Ascending aorta (tissue), 2 donors: ENCODE results near the gene GRIP2. TPM values are rescaled to one million over a fixed set of nuclear protein-coding genes. Genes with fewer than 3 reads are reported as not detected.

ENCODE experiments used
- DNase-seq, 2 donors: peaks; one replicate each; pipeline ENCODE4 v3.0.0-alpha.2; 2019; ENCODE audit warnings: low spot score in 2 of 2
- H3K27ac ChIP-seq, 2 donors: fragments of 200-600 bp; sonication (generic); one replicate each; pipeline ENCODE4 v1.5.1; 2016 to 2017; ENCODE audit warnings: mild to moderate bottlenecking in 1 of 2
- H3K27me3 ChIP-seq: fragments of 200-600 bp; sonication (generic); one replicate; pipeline ENCODE4 v1.5.1; 2017
- H3K36me3 ChIP-seq, 2 donors: fragments of 200-600 bp; sonication (generic); one replicate each; pipeline ENCODE4 v1.5.1; 2016
- H3K4me1 ChIP-seq, 2 donors: fragments of 200-600 bp; sonication (generic); one replicate each; pipeline ENCODE4 v1.5.1; 2016 to 2017; ENCODE audit warnings: mild to moderate bottlenecking in 1 of 2
- H3K4me3 ChIP-seq, 2 donors: fragments of 200-600 bp; sonication (generic); one replicate each; pipeline ENCODE4 v1.5.1; 2016 to 2017; ENCODE audit warnings: mild to moderate bottlenecking in 1 of 2
- H3K9me3 ChIP-seq, 2 donors: fragments of 200-600 bp; sonication (generic); one replicate each; pipeline ENCODE4 v1.5.1; 2016
- CTCF ChIP-seq, 3 experiments: fragments of 200-600 bp in 2 of 3; fragments of 450-650 bp in 1 of 3; sonication (generic) in 2 of 3; IDR thresholded peaks; one replicate each; pipeline ENCODE4 v1.5.1; 2016 to 2019; ENCODE audit warnings: antibody characterized with exemption in 3 of 3, mild to moderate bottlenecking in 1 of 3, moderate library complexity in 1 of 3
- intact Hi-C: fragments of 100-400 bp; cut with DNase I; formaldehyde crosslinking; loops from one replicate; pipeline ENCODE4 v1.15.1; 2023
- total RNA-seq: library from RNA; depleted of rRNA; stranded (reverse); fragments of >200 nt; gene quantifications from one replicate; pipeline ENCODE4 v1.1.0, GENCODE V29; 2016

GRIP2 gene
- total RNA-seq, 1 donor from 2014 or later: 0.21 TPM

DNA sequence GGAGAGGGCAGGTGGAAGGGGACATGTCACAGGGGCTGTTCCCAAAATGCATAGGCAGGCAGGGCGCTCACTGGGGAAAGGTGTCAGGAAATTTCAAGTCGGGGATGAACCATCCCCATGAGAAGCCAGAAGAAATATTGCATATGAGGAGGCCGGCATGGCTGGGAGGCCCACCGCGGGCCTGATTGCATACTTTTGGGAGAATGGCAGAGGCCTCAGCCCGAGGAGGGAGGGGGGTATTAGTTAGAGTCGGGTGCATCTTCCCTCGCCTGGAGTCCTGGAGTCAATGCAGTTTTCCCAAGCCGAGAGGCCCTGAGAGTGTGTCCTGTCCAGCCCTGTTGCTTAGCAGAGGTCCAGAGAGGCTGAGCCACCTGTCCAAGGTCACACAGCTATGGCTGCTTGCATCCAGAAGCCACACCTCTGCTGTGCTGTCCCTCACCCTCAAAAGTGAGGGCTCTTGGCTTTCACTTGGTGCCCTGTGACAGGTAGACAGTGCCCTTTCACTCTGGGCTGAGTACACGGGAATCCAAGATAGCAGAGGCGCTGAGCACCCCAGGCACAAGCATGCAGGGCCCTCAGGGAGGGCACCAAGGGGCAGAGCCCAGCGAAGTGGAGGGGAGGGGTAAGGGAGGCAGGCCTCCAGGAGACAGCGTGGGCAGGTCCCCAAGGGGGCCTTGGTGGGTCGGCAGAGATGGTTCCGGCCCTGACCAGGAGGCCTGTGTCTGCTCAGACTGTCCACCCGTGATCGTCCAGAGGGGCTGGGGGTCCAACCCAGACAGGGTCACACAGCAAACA lies 48.5 kb downstream of the GRIP2 start:
- no peaks in the 10 kb centered on the region for H3K9me3 ChIP-seq
- peaks cover 0 to 6% of the 10 kb centered on the region in 2 donors for H3K4me1 ChIP-seq
- DNase-seq: no peak
- no peak overlapping the region for H3K4me3 ChIP-seq
- no peak for TF ChIP-seq CTCF (IDR thresholded peaks at IDR 0.05)
- H3K36me3 ChIP-seq: peaks cover 5 to 7% of the 10 kb centered on the region in 2 donors
- no peak overlapping the region for H3K27ac ChIP-seq
- no peaks in the 10 kb centered on the region for H3K27me3 ChIP-seq
- intact Hi-C loops: no loop called here

DNA sequence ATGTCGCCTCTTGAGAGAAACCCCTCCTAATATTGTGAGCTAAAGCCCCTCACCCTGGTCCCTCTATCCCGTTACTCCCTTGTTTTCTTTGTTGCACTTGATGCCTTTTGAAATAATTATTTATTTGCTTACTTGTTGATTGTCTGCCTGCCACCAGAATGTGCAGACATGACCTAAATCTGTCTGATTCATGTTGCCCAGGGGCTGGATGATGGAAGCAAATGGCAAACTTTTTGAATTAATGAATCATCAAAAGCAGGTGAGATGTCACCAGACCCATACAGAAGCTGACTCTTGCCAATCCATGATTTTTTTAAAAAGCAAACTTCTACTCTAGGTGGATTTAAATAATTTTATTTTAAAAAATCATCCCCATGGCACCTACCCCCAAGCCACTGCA lies 49.3 kb downstream of the GRIP2 start:
- Histone ChIP-seq H3K27ac (no peak overlapping the region), H3K9me3 (no peaks in the 10 kb centered on the region), H3K27me3 (no peaks in the 10 kb centered on the region), H3K36me3 (peaks cover 5 to 7% of the 10 kb centered on the region in 2 donors), H3K4me1 (peaks cover 0 to 6% of the 10 kb centered on the region in 2 donors), H3K4me3 (no peak overlapping the region)
- no peak for DNase-seq
- TF ChIP-seq CTCF (IDR thresholded peaks at IDR 0.05): no peak
- intact Hi-C loops: no loop called here

DNA sequence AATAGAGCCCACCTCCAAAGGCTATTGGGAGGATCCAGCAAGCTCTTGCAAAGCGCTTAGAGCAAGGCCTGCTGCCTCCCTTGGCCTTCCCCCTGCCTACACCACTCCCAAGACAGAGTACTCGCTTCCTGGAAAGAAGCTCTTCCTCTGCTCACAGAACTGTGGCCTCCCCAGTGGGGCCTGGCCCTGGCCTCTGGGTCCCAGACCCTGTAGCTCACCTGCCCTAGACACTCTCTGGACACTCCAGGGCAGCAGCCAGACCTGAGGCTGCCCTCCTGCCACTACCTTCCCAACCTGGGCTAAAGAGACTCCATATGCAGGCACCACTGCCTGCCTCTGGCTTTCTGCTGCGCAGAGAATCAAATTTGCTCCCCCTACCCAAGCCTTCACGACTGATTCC lies 49.9 kb downstream of the GRIP2 start:
- no peak for TF ChIP-seq CTCF (IDR thresholded peaks at IDR 0.05)
- intact Hi-C loops: no loop called here
- H3K4me3 ChIP-seq: no peak overlapping the region

GRCh38 chr3:14489641-14490040 lies 50.5 kb downstream of the GRIP2 start:
- Histone ChIP-seq H3K36me3 (peaks cover 5 to 11% of the 10 kb centered on the region in 2 donors), H3K4me1 (peaks cover 0 to 6% of the 10 kb centered on the region in 2 donors), H3K4me3 (no peak overlapping the region), H3K27me3 (no peaks in the 10 kb centered on the region), H3K27ac (no peak overlapping the region), H3K9me3 (no peaks in the 10 kb centered on the region)
- intact Hi-C loops: no loop called here
- no peak for TF ChIP-seq CTCF (IDR thresholded peaks at IDR 0.05)
- no peak for DNase-seq

More for the DNA sequence above, 49.9 kb downstream of the GRIP2 start:
- H3K27me3 ChIP-seq: no peaks in the 10 kb centered on the region
- DNase-seq: no peak
- H3K9me3 ChIP-seq: no peaks in the 10 kb centered on the region
- H3K36me3 ChIP-seq: peaks cover 5 to 7% of the 10 kb centered on the region in 2 donors
- H3K4me1 ChIP-seq: peaks cover 0 to 6% of the 10 kb centered on the region in 2 donors
- no peak overlapping the region for H3K27ac ChIP-seq

DNA sequence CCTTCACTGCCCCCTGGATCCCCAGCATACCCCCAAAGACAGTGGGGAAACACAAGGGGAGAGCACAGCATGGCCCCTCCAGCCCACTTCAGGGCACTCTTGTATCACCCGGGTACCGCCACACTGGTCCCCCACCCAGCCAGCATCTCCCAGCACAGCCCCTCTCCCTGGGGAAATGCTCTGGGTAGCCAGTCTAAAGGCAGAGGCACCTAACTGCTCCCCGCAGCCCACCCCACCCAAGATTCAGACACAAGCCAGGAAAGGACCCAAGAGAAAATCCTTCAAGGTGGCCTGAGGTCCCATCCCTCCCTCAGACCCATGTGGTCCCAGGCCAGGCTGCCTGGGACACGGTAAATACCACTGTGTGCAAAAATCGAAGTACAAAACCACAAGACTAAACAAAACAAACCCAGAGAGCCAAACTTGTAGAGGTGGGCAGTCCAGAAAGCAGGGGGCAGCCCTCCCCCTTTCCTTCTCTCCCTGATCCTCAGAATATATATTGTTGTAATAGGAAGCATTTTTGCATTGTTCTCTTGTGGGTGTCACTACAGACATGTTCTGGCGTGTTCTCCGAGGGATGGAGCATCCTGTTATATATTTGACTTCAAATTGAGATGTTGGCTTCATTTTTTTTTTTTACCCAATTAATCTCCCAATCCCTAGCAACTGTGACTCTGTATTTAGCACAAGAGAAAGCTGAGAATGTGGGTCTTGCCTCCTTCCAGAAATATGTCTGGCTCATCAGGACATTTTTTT lies 51.7 kb downstream of the GRIP2 start:
- Histone ChIP-seq H3K4me1 (peaks cover 0 to 6% of the 10 kb centered on the region in 2 donors), H3K9me3 (no peaks in the 10 kb centered on the region), H3K36me3 (peaks cover 5 to 20% of the 10 kb centered on the region in 2 donors), H3K27ac (no peak overlapping the region), H3K27me3 (no peaks in the 10 kb centered on the region), H3K4me3 (no peak overlapping the region)
- DNase-seq: no peak
- intact Hi-C loops: no loop called here
- TF ChIP-seq CTCF (IDR thresholded peaks at IDR 0.05): no peak
